HepG2 (cell line): ENCODE data around the gene NUDT22. TPM values are rescaled to one million over a fixed set of nuclear protein-coding genes. Genes with fewer than 3 reads are reported as not detected.
A peak's percentile ranks its signal among the peaks of the same experiment; 100 is the strongest.

ENCODE experiments used
- BHLHE40 ChIP-seq: IDR thresholded peaks from 2 replicates; pipeline ENCODE4 v1.6.1; 2011; ENCODE audit warnings: low read length, improper control_type of control experiment
- FOSL2 ChIP-seq: sonication (generic); formaldehyde crosslinking; IDR thresholded peaks from 2 replicates; pipeline ENCODE4 v1.4.0; 2020; ENCODE audit warnings: missing genetic modification reagents
- FOXA3 ChIP-seq: IDR thresholded peaks from 2 replicates; pipeline ENCODE4 v1.6.1; 2016; ENCODE audit warnings: missing genetic modification reagents, missing compliant biosample characterization
- GMEB1 ChIP-seq: sonication (generic); formaldehyde crosslinking; IDR thresholded peaks from 2 replicates; pipeline ENCODE4 v1.5.1; 2020; ENCODE audit warnings: missing genetic modification reagents, mild to moderate bottlenecking, borderline replicate concordance
- HNRNPH1 ChIP-seq: fragments of 200-400 bp; formaldehyde crosslinking; optimal IDR thresholded peaks from 2 replicates; pipeline ENCODE3; 2017; ENCODE audit warnings: mild to moderate bottlenecking, low read depth, low read length
- IRF2 ChIP-seq: IDR thresholded peaks from 2 replicates; pipeline ENCODE4 v1.6.1; 2018; ENCODE audit warnings: missing genetic modification reagents, missing compliant biosample characterization
- KAT8 ChIP-seq: IDR thresholded peaks from 2 replicates; pipeline ENCODE4 v1.6.1; 2016; ENCODE audit warnings: missing genetic modification reagents, missing compliant biosample characterization
- KDM2A ChIP-seq: sonication (generic); formaldehyde crosslinking; IDR thresholded peaks from 2 replicates; pipeline ENCODE4 v1.4.0; 2020; ENCODE audit warnings: low read depth, missing genetic modification reagents, borderline replicate concordance
- LCORL ChIP-seq, 2 experiments: fragments of 450-650 bp in 1 of 2; sonication (generic) in 1 of 2; formaldehyde crosslinking in 1 of 2; IDR thresholded peaks; 2 replicates each; pipeline versions ENCODE4 v1.5.0 to v1.6.1; 2017 to 2020; ENCODE audit warnings: antibody characterized with exemption in 1 of 2, missing genetic modification reagents in 1 of 2
- MED1 ChIP-seq: sonication (generic); formaldehyde crosslinking; IDR thresholded peaks from 2 replicates; pipeline ENCODE4 v1.4.0; 2020; ENCODE audit warnings: missing genetic modification reagents
- TBX2 ChIP-seq: sonication (generic); formaldehyde crosslinking; IDR thresholded peaks from 2 replicates; pipeline ENCODE4 v1.5.0; 2020; ENCODE audit warnings: missing genetic modification reagents, mild to moderate bottlenecking, borderline replicate concordance
- XRCC5 ChIP-seq: fragments of 200-400 bp; formaldehyde crosslinking; optimal IDR thresholded peaks from 2 replicates; pipeline ENCODE3; 2017; ENCODE audit warnings: mild to moderate bottlenecking, low read length
- ZNF143 ChIP-seq: sonication (generic); formaldehyde crosslinking; IDR thresholded peaks from 2 replicates; pipeline ENCODE4 v1.4.0; 2020; ENCODE audit warnings: missing genetic modification reagents
- ZNF331 ChIP-seq: sonication (generic); formaldehyde crosslinking; IDR thresholded peaks from 2 replicates; pipeline ENCODE4 v1.4.0; 2020; ENCODE audit warnings: missing genetic modification reagents
- ZNF34 ChIP-seq: sonication (generic); formaldehyde crosslinking; IDR thresholded peaks from 2 replicates; pipeline ENCODE4 v1.4.0; 2020; ENCODE audit warnings: mild to moderate bottlenecking, missing genetic modification reagents, borderline replicate concordance
- ZNF430 ChIP-seq: sonication (generic); formaldehyde crosslinking; IDR thresholded peaks from 2 replicates; pipeline ENCODE4 v1.9.0; 2021; ENCODE audit warnings: mild to moderate bottlenecking, missing genetic modification reagents
- ZNF605 ChIP-seq: sonication (generic); formaldehyde crosslinking; IDR thresholded peaks from 2 replicates; pipeline ENCODE4 v1.8.0; 2022; ENCODE audit warnings: mild to moderate bottlenecking, missing genetic modification reagents
- ZNF619 ChIP-seq: sonication (generic); formaldehyde crosslinking; IDR thresholded peaks from 2 replicates; pipeline ENCODE4 v1.4.0; 2020; ENCODE audit warnings: mild to moderate bottlenecking, missing genetic modification reagents
- ZSCAN21 ChIP-seq: sonication (generic); formaldehyde crosslinking; IDR thresholded peaks from 2 replicates; pipeline ENCODE4 v1.8.0; 2022; ENCODE audit warnings: mild to moderate bottlenecking, missing genetic modification reagents, moderate library complexity, borderline replicate concordance
- polyA plus RNA-seq, 8 experiments: library from polyadenylated mRNA; depleted of rRNA in 3 of 8; stranded (reverse) in 7 of 8; unstranded in 1 of 8; fragments of >200 nt; fragmentation: Illumina TruSeq in 4 of 8; extraction: Trizol in 4 of 8; gene quantifications; 2 replicates each; pipeline versions ENCODE4 v1.2.1 to v1.2.3, GENCODE V29; 2011 to 2016; ENCODE audit warnings: low read depth in 4 of 8, missing spikeins in 1 of 8, mixed read lengths in 1 of 8; ENCODE audit not compliant: insufficient read depth in 1 of 8
- total RNA-seq, 5 experiments: library from RNA; depleted of rRNA; stranded (reverse); fragments of >200 nt; fragmentation: Illumina TruSeq; extraction: Trizol; gene quantifications; 2 replicates each; pipeline ENCODE4 v1.2.3, GENCODE V29; 2016; ENCODE audit warnings: low read depth in 1 of 5
- TF ChIP-seq, protein P1 (sequence below): sonication (generic); formaldehyde crosslinking; IDR thresholded peaks from 2 replicates; pipeline ENCODE4 v1.4.0; 2020; ENCODE audit warnings: missing genetic modification reagents, borderline replicate concordance
- TF ChIP-seq, protein P2 (sequence below): IDR thresholded peaks from 2 replicates; pipeline ENCODE4 v1.6.1; 2016; ENCODE audit warnings: missing compliant biosample characterization, missing genetic modification reagents, borderline replicate concordance
- TF ChIP-seq, protein P3 (sequence below): sonication (generic); formaldehyde crosslinking; IDR thresholded peaks from 2 replicates; pipeline ENCODE4 v1.5.1; 2020; ENCODE audit warnings: missing genetic modification reagents, mild to moderate bottlenecking, borderline replicate concordance

Gene NUDT22
- total and polyA plus RNA-seq, 2 of the 13 experiments (the other 11 are each of a cell fraction or from before 2014, with no cell fraction given): 33.5 to 39.8 TPM

- TF ChIP-seq, protein P1, sequence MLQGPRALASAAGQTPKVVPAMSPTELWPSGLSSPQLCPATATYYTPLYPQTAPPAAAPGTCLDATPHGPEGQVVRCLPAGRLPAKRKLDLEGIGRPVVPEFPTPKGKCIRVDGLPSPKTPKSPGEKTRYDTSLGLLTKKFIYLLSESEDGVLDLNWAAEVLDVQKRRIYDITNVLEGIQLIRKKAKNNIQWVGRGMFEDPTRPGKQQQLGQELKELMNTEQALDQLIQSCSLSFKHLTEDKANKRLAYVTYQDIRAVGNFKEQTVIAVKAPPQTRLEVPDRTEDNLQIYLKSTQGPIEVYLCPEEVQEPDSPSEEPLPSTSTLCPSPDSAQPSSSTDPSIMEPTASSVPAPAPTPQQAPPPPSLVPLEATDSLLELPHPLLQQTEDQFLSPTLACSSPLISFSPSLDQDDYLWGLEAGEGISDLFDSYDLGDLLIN: no peak
- TF ChIP-seq, protein P2, sequence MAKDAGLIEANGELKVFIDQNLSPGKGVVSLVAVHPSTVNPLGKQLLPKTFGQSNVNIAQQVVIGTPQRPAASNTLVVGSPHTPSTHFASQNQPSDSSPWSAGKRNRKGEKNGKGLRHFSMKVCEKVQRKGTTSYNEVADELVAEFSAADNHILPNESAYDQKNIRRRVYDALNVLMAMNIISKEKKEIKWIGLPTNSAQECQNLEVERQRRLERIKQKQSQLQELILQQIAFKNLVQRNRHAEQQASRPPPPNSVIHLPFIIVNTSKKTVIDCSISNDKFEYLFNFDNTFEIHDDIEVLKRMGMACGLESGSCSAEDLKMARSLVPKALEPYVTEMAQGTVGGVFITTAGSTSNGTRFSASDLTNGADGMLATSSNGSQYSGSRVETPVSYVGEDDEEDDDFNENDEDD (CRISPR knock-in tag): peak; percentile 44; the same call in 1 of the 2 replicates
- TF ChIP-seq HNRNPH1 (peak; percentile 49), MED1 (CRISPR knock-in tag) (peak; percentile 39), ZSCAN21 (CRISPR knock-in tag) (peak; percentile 51; the same call in 1 of the 2 replicates), FOSL2 (peak; percentile 92), ZNF619 (no peak), TBX2 (CRISPR knock-in tag) (no peak), ZNF430 (CRISPR knock-in tag) (peak; percentile 49; the same call in 1 of the 2 replicates), ZNF331 (CRISPR knock-in tag) (peak; percentile 35; the same call in 1 of the 2 replicates), FOXA3 (CRISPR knock-in tag) (no peak; the same call in 1 of the 2 replicates), KDM2A (CRISPR knock-in tag) (peak; percentile 60; the same call in 1 of the 2 replicates), BHLHE40 (peak; percentile 93), KAT8 (0 out of 2 replicates have a peak, but pooled peaks have one; percentile 32), XRCC5 (peak; percentile 86), ZNF34 (CRISPR knock-in tag) (no peak), IRF2 (peak; percentile 33; the same call in 1 of the 2 replicates), GMEB1 (CRISPR knock-in tag) (0 out of 2 replicates have a peak, but pooled peaks have one; percentile 27), ZNF143 (CRISPR knock-in tag) (0 out of 2 replicates have a peak, but pooled peaks have one; percentile 38), ZNF605 (CRISPR knock-in tag) (no peak), LCORL (IDR thresholded peaks at IDR 0.05) (no peak), LCORL (CRISPR knock-in tag; IDR thresholded peaks at IDR 0.05) (peak; percentile 34; the same call in 1 of the 2 replicates)
- TF ChIP-seq, protein P3, sequence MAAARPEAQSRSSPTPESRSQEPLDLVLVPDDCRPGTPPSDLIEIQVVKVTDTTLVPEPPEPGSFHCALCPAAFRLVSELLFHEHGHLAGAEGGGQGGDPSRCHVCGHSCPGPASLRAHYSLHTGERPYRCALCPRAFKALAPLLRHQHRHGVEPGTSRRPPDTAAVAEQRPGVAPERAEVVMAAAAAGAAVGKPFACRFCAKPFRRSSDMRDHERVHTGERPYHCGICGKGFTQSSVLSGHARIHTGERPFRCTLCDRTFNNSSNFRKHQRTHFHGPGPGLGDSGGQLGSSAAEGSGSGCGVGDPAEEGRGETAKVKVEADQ (CRISPR knock-in tag): no peak
Measured at GRCh38 chr11:64181506-64182411, 44.3 kb upstream of the NUDT22 start (continued).
